ENCODE data around the gene PSMD12.

DNA sequence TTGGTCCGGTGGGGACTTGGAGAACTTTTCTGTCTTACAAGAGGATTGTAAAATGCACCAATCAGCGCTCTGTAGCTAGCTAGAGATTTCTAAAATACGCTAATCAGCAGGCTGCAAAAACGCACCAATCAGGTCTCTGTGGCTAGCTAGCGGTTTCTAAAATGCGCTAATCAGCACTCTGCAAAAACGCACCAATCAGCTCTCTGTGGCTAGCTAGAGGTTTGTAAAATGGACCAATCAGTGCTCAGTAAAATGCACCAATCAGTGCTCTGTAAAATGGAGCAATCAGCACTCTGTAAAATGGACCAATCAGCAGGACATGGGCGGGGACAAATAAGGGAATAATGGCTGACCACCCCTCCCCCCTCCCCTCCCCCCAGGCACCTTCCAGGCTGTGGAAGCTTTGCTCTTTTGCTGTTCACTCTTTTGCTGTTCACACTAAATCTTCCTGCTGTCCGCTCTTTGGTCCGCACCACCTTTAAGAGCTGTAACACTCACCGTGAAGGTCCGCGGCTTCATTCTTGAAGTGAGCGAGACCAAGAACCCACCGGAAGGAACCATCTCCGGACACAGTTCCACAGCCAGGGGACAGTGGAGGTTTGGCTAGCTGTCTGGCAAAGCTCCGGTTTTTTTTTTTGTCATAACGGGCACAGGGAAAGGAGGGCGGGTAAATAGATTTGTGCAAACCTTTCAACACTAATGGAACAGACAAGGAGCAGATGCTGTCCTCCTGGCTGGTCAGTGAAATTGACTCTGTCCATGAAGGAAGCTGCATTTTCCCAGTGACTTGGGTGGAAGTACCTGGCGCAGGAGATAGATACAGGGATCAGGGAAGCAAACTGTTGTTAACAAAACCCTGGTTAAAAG, 19.0 kb upstream of the PSMD12 start:
- TF ChIP-seq BHLHE40 (IDR thresholded peaks at IDR 0.05; ENCODE audit: borderline replicate concordance) (no peak), TARDBP (IDR thresholded peaks at IDR 0.05) (no peak), CTBP1 (IDR thresholded peaks at IDR 0.05; ENCODE audit: borderline replicate concordance) (no peak), NFRKB (IDR thresholded peaks at IDR 0.05) (no peak), SP1 (IDR thresholded peaks at IDR 0.05) (no peak), ZNF384 (IDR thresholded peaks at IDR 0.05) (no peak)
- TF ChIP-seq, protein P1, sequence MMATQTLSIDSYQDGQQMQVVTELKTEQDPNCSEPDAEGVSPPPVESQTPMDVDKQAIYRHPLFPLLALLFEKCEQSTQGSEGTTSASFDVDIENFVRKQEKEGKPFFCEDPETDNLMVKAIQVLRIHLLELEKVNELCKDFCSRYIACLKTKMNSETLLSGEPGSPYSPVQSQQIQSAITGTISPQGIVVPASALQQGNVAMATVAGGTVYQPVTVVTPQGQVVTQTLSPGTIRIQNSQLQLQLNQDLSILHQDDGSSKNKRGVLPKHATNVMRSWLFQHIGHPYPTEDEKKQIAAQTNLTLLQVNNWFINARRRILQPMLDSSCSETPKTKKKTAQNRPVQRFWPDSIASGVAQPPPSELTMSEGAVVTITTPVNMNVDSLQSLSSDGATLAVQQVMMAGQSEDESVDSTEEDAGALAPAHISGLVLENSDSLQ (IDR thresholded peaks at IDR 0.05): no peak
